ENCODE measurements around the gene ZNF837. TPM values are rescaled to one million over a fixed set of nuclear protein-coding genes. Genes with fewer than 3 reads are reported as not detected.

ZNF837 gene
- 0.79 to 1.6 TPM (median 1.4 TPM) in 5 replicates for total RNA-seq (2022; extraction: Qiagen RNA extraction)

DNA sequence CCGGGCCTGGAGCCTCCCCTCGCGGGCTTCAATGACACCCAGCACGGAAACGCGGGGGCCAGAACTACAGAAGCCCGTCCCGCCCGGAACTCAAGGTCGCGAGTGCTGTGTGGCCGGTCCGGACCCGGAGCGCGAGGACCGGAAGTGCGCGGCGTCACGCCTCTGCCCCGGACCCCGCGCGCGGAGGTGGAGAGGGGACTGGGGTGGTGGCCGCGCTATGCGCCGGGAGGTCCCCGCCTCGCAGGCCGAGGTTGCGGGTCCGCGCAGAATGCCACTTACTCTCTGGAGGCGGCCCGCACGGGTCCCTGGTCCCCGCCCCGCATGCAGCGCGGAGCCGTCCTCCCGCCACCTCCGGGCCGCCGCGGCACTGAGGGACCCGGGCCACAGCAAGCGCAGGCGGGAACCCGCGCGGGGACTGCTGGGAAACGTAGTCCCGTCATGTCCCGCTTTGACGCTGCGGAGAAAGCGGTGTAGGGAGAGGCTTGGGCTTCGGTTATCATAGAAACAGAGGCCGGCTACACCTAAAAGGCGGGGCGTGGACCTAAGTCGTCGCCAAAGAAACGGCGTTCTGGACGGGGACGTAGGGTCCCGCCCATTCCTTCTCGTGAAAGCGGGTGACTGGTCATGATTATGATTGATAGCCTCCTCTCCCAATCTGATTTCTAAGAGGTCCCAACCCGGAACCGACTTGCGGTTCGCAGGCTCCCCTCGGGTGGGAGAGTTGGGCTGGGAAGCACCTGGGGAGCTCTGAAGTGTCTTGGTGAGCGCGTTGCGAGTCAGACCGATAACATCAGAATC lies at the start of gene ZNF837:
Gene ZNF837 (minus strand): TSS at position 369 of the 798 bp plus-strand sequence. CDS start 11,698 bp downstream, outside the sequence.

DNA sequence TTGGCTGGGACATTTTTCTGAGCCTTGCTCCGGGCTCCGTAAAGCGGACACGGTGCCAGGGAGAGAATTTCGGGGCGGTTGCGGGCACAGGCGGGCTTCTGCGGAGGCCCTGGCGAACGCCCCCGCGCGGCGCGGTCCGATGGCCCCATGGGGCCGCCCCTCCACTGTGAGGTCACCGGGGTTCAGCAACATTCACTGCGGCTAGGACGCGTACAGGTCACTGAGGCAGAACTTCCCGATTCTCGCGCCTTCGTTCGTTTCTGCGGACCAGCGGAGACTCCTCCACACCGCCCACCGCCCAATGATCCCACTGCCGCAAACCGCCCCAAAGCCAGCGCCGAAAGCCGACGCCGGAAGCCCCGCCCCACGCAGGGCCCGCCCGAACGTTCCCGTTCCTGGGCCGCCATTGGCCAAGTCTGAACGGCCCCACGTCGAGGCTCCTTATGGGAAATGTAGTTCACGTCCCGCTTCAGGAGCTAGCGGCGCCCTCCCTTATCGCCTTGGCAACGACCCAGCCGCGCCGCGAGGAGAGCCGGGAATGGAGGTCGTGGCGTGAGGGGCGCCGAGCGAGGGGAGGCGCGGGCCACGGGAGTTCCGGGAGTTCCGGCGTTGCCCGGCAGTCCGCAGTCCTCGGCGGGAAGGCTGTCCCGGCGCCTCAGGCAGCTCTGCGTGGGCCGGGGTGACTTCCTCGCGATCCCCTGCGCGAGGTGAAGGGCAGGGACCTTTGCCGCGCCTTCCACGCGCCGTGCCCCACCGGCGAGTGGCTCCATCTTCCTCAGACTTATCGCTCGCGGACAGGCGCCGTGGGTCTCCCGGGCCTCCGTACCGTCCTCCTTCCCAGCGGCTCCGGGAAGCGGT lies 27.6 kb upstream of the ZNF837 start, which contains the start of gene ZNF584:
Gene ZNF584 (plus strand): TSS at position 498 of the 858 bp plus-strand sequence. CDS start 499 bp downstream, outside the sequence.

DNA sequence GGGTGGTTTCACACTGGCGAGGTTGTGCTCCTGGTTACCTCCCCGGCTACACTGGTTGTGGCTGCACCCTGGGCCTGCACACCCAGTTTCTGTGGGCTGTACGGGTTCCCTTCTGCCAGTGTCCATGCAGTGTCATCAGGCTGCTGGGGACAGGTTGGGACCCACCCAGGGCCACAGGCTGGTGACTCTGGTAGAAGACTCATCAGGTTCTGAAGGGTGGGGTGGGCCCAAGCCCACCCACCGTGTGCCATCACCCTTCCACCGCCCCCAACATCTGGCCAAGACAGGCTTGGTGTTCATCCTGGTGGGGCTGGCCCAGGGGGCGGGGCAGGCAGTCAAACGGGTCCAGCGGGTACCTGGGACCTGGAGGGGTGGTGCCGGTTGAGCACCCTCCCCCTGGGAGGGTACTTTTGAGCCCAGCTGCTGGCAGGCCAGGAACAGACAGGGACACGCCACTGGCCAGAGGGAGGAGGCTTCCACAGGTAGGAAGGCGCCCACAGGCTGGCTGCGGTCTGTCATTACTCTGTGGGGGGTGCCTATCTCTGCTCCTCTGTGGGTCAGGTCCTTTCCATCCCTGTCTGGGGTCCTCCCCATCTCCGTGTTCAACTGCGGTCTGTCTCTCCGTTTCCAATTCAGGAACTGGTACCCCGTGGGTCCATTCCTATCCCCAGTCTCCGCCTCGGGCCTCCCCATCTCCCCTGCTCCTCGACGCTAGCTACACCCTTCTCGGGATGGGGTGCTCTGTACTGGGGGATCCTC lies 14.6 kb upstream of the ZNF837 start, which contains the start of gene RNF225:
Gene RNF225 (plus strand): TSS at position 437 of the 759 bp plus-strand sequence. CDS start 434 bp downstream, outside the sequence.

DNA sequence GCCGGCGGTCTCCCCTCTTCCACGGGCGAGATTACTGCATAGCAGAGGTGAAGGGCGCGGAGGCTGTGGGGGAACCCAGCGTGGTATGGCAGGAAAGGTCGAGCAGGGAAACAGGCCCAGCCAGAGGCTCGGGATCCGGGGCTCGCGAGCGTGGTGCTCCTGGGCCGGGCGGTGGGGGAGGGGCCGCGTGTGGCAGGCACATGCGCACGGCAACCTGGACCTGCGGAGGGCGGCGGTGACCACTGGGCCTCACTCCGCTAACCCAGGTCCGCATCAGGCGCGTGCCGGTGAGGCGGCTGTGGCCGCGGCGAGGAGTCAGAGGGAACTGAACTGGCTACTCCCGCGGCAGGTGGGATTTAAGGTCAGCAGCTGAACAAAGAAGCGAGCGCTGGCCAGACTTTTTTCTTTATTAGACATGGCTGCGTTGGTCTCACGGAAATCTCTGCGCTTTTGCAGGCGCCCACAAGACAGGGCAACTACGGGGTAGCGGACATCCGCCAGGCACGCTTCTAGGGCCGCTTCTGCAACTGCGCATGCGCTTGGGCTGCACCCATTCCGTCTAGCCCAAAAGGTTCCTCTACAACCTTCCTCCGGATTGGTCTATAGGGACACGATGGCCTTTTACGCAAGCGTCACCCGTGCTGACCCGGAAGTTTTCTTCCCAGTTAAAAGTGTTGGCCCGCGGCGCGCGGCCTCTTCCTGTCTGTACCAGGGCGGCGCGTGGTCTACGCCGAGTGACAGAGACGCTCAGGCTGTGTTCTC lies 5.9 kb upstream of the ZNF837 start, which contains the start of gene RPS5:
Gene RPS5 (plus strand): TSS at position 694 of the 762 bp plus-strand sequence. CDS start 869 bp downstream, outside the sequence.

DNA sequence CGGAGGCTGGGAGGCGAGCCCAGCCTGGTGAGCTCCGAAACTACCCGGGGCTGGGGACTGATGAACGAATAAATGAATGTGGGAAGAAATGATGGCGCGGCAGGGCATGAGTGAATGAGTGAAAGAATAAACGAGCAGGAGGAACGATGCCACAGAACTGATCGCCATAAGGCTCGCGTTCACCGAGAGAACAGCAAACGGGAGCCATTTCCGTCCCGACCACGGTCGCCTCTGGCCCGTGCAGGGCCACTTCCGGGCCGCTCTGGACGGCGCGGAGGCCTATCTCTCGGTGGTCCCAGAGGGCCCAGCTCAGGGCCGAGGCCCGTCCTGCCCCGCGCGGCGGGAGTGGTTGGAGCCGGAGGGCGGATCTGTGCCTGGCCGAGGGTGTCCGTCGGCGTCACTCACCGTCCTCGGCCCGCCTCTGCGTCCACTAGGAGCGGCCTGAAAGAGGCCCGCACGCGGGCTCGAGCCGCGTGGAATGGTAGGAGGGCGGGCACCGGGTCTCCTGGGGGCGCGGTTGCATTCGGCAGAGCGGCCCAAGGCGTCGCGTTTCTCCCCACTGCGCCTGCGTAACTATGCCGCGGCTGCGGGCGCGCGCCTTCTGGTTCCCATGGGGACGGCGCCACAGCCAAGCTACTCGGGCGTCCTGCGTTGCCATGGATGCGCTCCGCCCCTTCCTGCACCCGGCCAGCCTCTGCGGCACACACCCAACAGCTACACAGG lies 18.4 kb downstream of the ZNF837 start, which contains the start of gene ZNF497:
Gene ZNF497 (minus strand): TSS at position 480 of the 723 bp plus-strand sequence. CDS start 5,116 bp downstream, outside the sequence.

DNA sequence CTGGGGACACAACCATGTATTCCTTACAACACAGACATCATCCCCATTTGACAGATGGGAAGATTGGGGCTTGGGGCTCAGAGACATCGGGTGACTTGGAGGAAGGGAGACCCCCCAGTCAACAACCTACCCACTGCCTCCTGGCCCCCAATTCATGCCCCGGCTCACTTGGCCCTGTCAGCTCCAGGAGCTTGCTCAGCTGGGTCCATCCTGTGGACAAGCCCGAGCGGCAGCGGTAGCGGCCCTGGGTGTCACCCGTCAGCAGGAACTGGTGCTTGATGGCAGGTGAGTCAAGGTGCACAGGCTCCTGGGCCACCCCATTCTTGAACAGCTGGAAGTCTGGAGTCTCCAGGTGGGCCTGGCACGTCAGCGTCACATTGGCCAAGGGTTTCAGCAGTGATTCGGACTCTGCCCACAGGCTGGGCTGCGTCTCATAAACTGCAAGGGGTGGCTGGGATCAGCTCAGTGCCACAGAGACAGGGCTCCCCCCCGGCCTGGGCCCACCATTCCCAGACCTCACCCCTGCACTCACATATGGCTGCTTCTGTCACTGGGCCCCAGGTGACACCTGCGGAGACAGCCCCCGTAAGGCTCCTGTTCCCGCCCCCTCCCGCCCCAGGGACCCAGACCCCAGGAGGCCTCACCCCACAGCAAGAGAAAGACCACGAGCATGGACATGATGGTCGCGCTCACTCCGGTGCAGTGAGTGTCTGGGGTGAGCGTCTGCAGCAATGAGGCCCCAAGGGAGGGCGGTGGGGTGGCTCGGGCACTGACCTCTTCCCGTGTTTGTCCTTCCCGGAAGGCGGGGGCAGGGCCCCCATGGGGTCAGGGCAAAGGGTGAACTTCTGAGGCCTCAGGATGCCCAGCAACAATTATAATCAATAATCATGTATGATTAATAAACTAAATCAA lies 27.8 kb downstream of the ZNF837 start, which contains the start of gene A1BG:
Gene A1BG (minus strand): TSS at position 733 of the 912 bp plus-strand sequence. CDS start 55 bp downstream, at position 678.

DNA sequence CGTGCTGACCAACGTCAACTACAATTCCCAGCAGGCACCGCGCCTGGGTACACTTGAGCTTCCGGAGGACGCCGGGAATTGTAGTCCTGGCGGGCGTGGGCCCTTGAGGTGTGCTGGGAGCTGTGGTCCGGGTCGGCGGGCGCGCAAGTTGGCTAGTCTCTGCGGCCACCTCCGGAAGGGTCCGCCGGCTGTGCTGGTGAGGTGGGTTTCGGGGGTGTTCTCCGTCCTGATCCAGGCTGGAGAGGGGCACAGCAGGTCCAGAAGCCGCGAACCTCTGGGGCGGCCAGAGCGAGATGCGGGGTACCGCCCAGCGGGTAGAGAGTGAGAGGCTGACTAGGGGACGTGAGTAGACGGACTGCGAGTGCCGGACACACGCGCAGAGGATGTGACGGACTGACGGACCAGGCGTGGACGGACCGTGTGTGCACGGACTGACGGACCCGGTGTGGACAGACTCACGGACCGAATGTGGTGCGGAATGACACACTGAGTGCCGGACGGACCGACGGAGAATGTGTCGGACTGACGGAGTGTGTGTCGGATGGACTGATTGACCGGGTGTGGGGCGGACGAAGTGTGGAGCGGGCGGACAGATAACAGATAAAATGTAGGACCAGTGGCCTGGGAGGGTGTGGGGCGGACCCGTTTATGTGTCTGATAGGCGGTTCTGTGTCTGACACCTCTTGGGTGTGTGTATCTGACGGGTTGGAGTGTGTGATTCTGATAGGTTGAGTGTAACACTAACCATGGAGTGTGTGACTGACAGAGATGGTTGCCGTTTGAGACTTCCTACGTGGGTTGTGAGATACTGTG lies 53.7 kb downstream of the ZNF837 start, which contains the start of gene ZSCAN22:
Gene ZSCAN22 (plus strand): TSS at position 81 of the 813 bp plus-strand sequence. CDS start 7,809 bp downstream, outside the sequence.

Other genes starting within 250 kb of the ZNF837 start
- gene ZNF329, start 230.2 kb downstream of the ZNF837 start, total RNA-seq (2022; extraction: Qiagen RNA extraction) = 2.5 to 3.1 TPM (median 2.8 TPM) in 5 replicates
- gene ZNF274, start 198.0 kb downstream of the ZNF837 start, total RNA-seq (2022; extraction: Qiagen RNA extraction) = 11.6 to 15.2 TPM (median 12.8 TPM) in 5 replicates
- 15.5 to 24.6 TPM (median 17.5 TPM) in 5 replicates for gene ZNF544, start 152.1 kb downstream of the ZNF837 start, total RNA-seq (2022; extraction: Qiagen RNA extraction)
- 0.80 to 1.2 TPM (median 0.93 TPM) in 5 replicates for gene ZNF8, start 102.1 kb downstream of the ZNF837 start, total RNA-seq (2022; extraction: Qiagen RNA extraction)
- gene ERVK3-1, start 75.7 kb downstream of the ZNF837 start, total RNA-seq (2022; extraction: Qiagen RNA extraction) = 84.3 to 105 TPM (median 89.0 TPM) in 5 replicates
- gene ZSCAN22, start 54.0 kb downstream of the ZNF837 start, total RNA-seq (2022; extraction: Qiagen RNA extraction) = 2.1 to 3.0 TPM (median 2.4 TPM) in 5 replicates
- gene A1BG, start 27.5 kb downstream of the ZNF837 start, total RNA-seq (2022; extraction: Qiagen RNA extraction) = 8.7 to 15.9 TPM (median 14.4 TPM) in 5 replicates
- 0.91 to 1.7 TPM (median 1.3 TPM) in 5 replicates for gene ZNF497, start 18.3 kb downstream of the ZNF837 start, total RNA-seq (2022; extraction: Qiagen RNA extraction)
- gene RPS5, start 6.2 kb upstream of the ZNF837 start, total RNA-seq (2022; extraction: Qiagen RNA extraction) = 2,297 to 2,583 TPM (median 2,408 TPM) in 5 replicates
- 0.18 to 0.37 TPM (median 0.23 TPM) in 4 of 5 replicates, not detected in the other for gene RNF225, start 14.6 kb upstream of the ZNF837 start, total RNA-seq (2022; extraction: Qiagen RNA extraction)
- gene ZNF584, start 27.6 kb upstream of the ZNF837 start, total RNA-seq (2022; extraction: Qiagen RNA extraction) = 16.9 to 19.7 TPM (median 18.2 TPM) in 5 replicates
- 0.12 to 0.19 TPM (median 0.12 TPM) in 4 of 5 replicates, not detected in the other for gene ZNF132, start 59.1 kb upstream of the ZNF837 start, total RNA-seq (2022; extraction: Qiagen RNA extraction)
- 6.3 to 6.9 TPM (median 6.6 TPM) in 5 replicates for gene ZNF324B, start 70.6 kb upstream of the ZNF837 start, total RNA-seq (2022; extraction: Qiagen RNA extraction)
- gene ZNF324, start 86.0 kb upstream of the ZNF837 start, total RNA-seq (2022; extraction: Qiagen RNA extraction) = 9.1 to 11.1 TPM (median 10.4 TPM) in 5 replicates
- 10.2 to 13.0 TPM (median 12.3 TPM) in 5 replicates for gene ZNF446, start 95.3 kb upstream of the ZNF837 start, total RNA-seq (2022; extraction: Qiagen RNA extraction)
- gene SLC27A5, start 131.0 kb upstream of the ZNF837 start, total RNA-seq (2022; extraction: Qiagen RNA extraction) = 21.6 to 34.9 TPM (median 30.9 TPM) in 5 replicates
- 14.1 to 20.4 TPM (median 19.7 TPM) in 5 replicates for gene ZBTB45, start 138.8 kb upstream of the ZNF837 start, total RNA-seq (2022; extraction: Qiagen RNA extraction)
- gene TRIM28, start 163.0 kb upstream of the ZNF837 start, total RNA-seq (2022; extraction: Qiagen RNA extraction) = 628 to 732 TPM (median 680 TPM) in 5 replicates
- gene CHMP2A, start 174.1 kb upstream of the ZNF837 start, total RNA-seq (2022; extraction: Qiagen RNA extraction) = 191 to 219 TPM (median 202 TPM) in 5 replicates
- gene UBE2M, start 177.6 kb upstream of the ZNF837 start, total RNA-seq (2022; extraction: Qiagen RNA extraction) = 130 to 146 TPM (median 138 TPM) in 5 replicates
- gene MZF1, start 192.3 kb upstream of the ZNF837 start, total RNA-seq (2022; extraction: Qiagen RNA extraction) = 10.2 to 17.3 TPM (median 15.3 TPM) in 5 replicates

Data from A549 treated with Mapracorat at 1 μM for 4 hours (cell line).